CD14-positive monocyte (primary cell): Measurements from ENCODE around the gene EPHA3. TPM values are rescaled to one million over a fixed set of nuclear protein-coding genes. Genes with fewer than 3 reads are reported as not detected.

Source experiments
- DNase-seq, 3 donors: peaks; one replicate each; pipeline ENCODE4 v3.0.0-alpha.2; 2011 to 2022
- H2AFZ ChIP-seq: 2 replicates; pipeline ENCODE4 v1.6.0; 2012; ENCODE audit warnings: mild to moderate bottlenecking, low read depth, low read length, inconsistent platforms; ENCODE audit not compliant: insufficient read depth, poor library complexity, severe bottlenecking
- H3K27ac ChIP-seq, 2 donors: 1 replicate in 1 of 2; 2 replicates in 1 of 2; pipeline ENCODE4 v1.5.1; 2012 to 2013; ENCODE audit warnings: low read length in 2 of 2, control low read depth in 1 of 2, inconsistent platforms in 1 of 2, low read depth in 1 of 2, mild to moderate bottlenecking in 1 of 2
- H3K27me3 ChIP-seq, 2 donors: one replicate each; pipeline versions ENCODE4 v1.6.0 to v1.6.1; 2011 to 2013; ENCODE audit warnings: low read length in 2 of 2; ENCODE audit not compliant: control insufficient read depth in 2 of 2, insufficient read depth in 2 of 2
- H3K36me3 ChIP-seq, 2 donors: replicated peaks in 1 of 2; 1 replicate in 1 of 2; 2 replicates in 1 of 2; pipeline versions ENCODE4 v1.5.1 to v1.6.1; 2012 to 2013; ENCODE audit warnings: low read length in 2 of 2, control low read depth in 1 of 2, inconsistent platforms in 1 of 2, mild to moderate bottlenecking in 1 of 2; ENCODE audit not compliant: insufficient read depth in 2 of 2, control insufficient read depth in 1 of 2
- H3K4me1 ChIP-seq, 2 donors: 1 replicate in 1 of 2; 2 replicates in 1 of 2; pipeline versions ENCODE4 v1.5.1 to v1.6.1; 2012 to 2013; ENCODE audit warnings: low read length in 2 of 2, control low read depth in 1 of 2, inconsistent platforms in 1 of 2, mild to moderate bottlenecking in 1 of 2, moderate library complexity in 1 of 2; ENCODE audit not compliant: insufficient read depth in 2 of 2, control insufficient read depth in 1 of 2
- H3K4me2 ChIP-seq: replicated peaks from 2 replicates; pipeline ENCODE3; 2012; ENCODE audit warnings: low read length, moderate library complexity, mild to moderate bottlenecking; ENCODE audit not compliant: poor library complexity, severe bottlenecking; ENCODE audit errors: extremely low read depth
- H3K4me3 ChIP-seq, 3 experiments: fragments of 200-600 bp in 1 of 3; sonication (generic) in 1 of 3; replicated peaks in 1 of 3; 1 replicate in 2 of 3; 2 replicates in 1 of 3; pipeline ENCODE4 v1.5.1; 2011 to 2013; ENCODE audit warnings: low read length in 3 of 3, mild to moderate bottlenecking in 3 of 3, control low read depth in 2 of 3, low read depth in 2 of 3, inconsistent platforms in 1 of 3, moderate library complexity in 1 of 3
- H3K79me2 ChIP-seq: 2 replicates; pipeline ENCODE4 v1.6.0; 2012; ENCODE audit warnings: mild to moderate bottlenecking, control low read depth, inconsistent platforms, low read length, moderate library complexity; ENCODE audit not compliant: insufficient read depth
- H3K9ac ChIP-seq: 2 replicates; pipeline ENCODE4 v1.6.0; 2017; ENCODE audit warnings: low read length, mild to moderate bottlenecking; ENCODE audit not compliant: insufficient read depth, poor library complexity, severe bottlenecking
- H3K9me3 ChIP-seq, 2 donors: replicated peaks in 1 of 2; 1 replicate in 1 of 2; 2 replicates in 1 of 2; pipeline versions ENCODE4 v1.5.1 to v1.6.1; 2012 to 2013; ENCODE audit warnings: low read length in 2 of 2, control low read depth in 1 of 2; ENCODE audit not compliant: control insufficient read depth in 1 of 2, insufficient read depth in 1 of 2
- H4K20me1 ChIP-seq: 2 replicates; pipeline ENCODE4 v1.6.0; 2012; ENCODE audit warnings: mild to moderate bottlenecking, low read length, control low read depth, moderate library complexity; ENCODE audit not compliant: insufficient read depth
- H3K27ac Mint-ChIP-seq, 7 donors: one replicate each; pipeline ENCODE4 v1.8.0; 2020; ENCODE audit warnings: mild to moderate bottlenecking in 7 of 7, mixed read lengths in 7 of 7, moderate library complexity in 6 of 7, inconsistent platforms in 2 of 7
- H3K27me3 Mint-ChIP-seq, 3 donors: one replicate each; pipeline ENCODE4 v1.8.0; 2021 to 2022; ENCODE audit warnings: low read depth in 3 of 3, mild to moderate bottlenecking in 3 of 3, mixed read lengths in 3 of 3, moderate library complexity in 3 of 3, inconsistent platforms in 1 of 3
- H3K36me3 Mint-ChIP-seq, 2 donors: one replicate each; pipeline ENCODE4 v1.8.0; 2020; ENCODE audit warnings: mixed read lengths in 2 of 2, inconsistent platforms in 1 of 2, mild to moderate bottlenecking in 1 of 2
- H3K4me1 Mint-ChIP-seq: one replicate; pipeline ENCODE4 v1.8.0; 2020; ENCODE audit warnings: mild to moderate bottlenecking, mixed read lengths
- H3K4me3 Mint-ChIP-seq, 2 donors: one replicate each; pipeline ENCODE4 v1.8.0; 2020; ENCODE audit warnings: mild to moderate bottlenecking in 2 of 2, mixed read lengths in 2 of 2, moderate library complexity in 1 of 2
- H3K9me3 Mint-ChIP-seq, 7 donors: one replicate each; pipeline ENCODE4 v1.8.0; 2020 to 2022; ENCODE audit warnings: mixed read lengths in 7 of 7, mild to moderate bottlenecking in 6 of 7, moderate library complexity in 6 of 7, inconsistent platforms in 2 of 7
- WGBS: methylation state at CpG from one replicate; pipeline ENCODE4 v1.1.5; 2013; ENCODE audit warnings: missing lambda C conversion rate; ENCODE audit not compliant: insufficient coverage; 5-methylcytosine and 5-hydroxymethylcytosine counted together
- intact Hi-C, 2 donors: fragments of 100-400 bp; cut with micrococcal nuclease; formaldehyde crosslinking; loops; one replicate each; pipeline versions ENCODE4 v1.15.0 to v1.15.1; 2023
- polyA plus RNA-seq, 3 donors: library from polyadenylated mRNA; depleted of rRNA in 1 of 3; unstranded in 2 of 3; stranded (reverse) in 1 of 3; fragments of 300-500 nt in 2 of 3; fragments of >200 nt in 1 of 3; fragmentation: Illumina TruSeq in 2 of 3; gene quantifications; 1 replicate in 2 of 3; 2 replicates in 1 of 3; pipeline ENCODE4 v1.2.3, GENCODE V29; 2012 to 2021
- TF ChIP-seq, protein P1 (sequence below): fragments of 200-600 bp; IDR thresholded peaks from one replicate; pipeline ENCODE4 v1.8.0; 2022; ENCODE audit warnings: antibody characterized with exemption, mild to moderate bottlenecking

Gene EPHA3
- polyA plus RNA-seq, 3 donors = not detected

DNA sequence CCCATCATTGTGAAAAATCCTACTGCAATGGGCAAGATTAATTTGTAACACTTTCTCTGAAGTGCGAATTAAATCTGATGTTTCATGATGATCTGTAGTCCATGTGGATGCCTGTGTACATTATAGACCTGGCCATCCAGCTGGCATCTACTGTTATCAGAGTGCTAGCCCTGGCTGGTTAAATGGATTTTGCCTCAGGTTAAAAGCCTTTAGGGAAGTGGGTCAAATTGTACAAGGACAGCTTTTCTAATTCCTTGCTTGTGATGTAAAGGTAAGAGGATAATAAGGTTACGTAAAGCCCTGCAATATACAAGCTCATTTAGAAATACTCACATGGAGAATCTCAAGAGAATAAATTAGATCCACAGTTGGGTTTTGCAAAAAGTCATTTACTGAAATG, 138.2 kb downstream of the EPHA3 start:
- H3K27ac ChIP-seq = no peak overlapping the region
- H3K4me3 ChIP-seq = no peak overlapping the region
- 100% methylated on average over 1 of the region's 2 CpGs for WGBS
- Mint-ChIP-seq H3K4me1 (no peaks in the 10 kb centered on the region), H3K27ac (no peak overlapping the region), H3K9me3 (peaks cover 0 to 4% (median 0%) of the 10 kb centered on the region in 7 donors), H3K27me3 (no peaks in the 10 kb centered on the region), H3K4me3 (no peak overlapping the region), H3K36me3 (no peaks in the 10 kb centered on the region)
- no peak overlapping the region for H3K4me2 ChIP-seq
- no peak overlapping the region for H2AFZ ChIP-seq
- H3K36me3 ChIP-seq = no peaks in the 10 kb centered on the region
- no peaks in the 10 kb centered on the region for H3K79me2 ChIP-seq
- TF ChIP-seq, protein P1, sequence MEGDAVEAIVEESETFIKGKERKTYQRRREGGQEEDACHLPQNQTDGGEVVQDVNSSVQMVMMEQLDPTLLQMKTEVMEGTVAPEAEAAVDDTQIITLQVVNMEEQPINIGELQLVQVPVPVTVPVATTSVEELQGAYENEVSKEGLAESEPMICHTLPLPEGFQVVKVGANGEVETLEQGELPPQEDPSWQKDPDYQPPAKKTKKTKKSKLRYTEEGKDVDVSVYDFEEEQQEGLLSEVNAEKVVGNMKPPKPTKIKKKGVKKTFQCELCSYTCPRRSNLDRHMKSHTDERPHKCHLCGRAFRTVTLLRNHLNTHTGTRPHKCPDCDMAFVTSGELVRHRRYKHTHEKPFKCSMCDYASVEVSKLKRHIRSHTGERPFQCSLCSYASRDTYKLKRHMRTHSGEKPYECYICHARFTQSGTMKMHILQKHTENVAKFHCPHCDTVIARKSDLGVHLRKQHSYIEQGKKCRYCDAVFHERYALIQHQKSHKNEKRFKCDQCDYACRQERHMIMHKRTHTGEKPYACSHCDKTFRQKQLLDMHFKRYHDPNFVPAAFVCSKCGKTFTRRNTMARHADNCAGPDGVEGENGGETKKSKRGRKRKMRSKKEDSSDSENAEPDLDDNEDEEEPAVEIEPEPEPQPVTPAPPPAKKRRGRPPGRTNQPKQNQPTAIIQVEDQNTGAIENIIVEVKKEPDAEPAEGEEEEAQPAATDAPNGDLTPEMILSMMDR = no peak
- H3K4me1 ChIP-seq = no peaks in the 10 kb centered on the region
- H3K9ac ChIP-seq = no peak overlapping the region
- intact Hi-C loops = no loop called here
- no peaks in the 10 kb centered on the region for H3K27me3 ChIP-seq
- no peaks in the 10 kb centered on the region for H4K20me1 ChIP-seq
- no peaks in the 10 kb centered on the region for H3K9me3 ChIP-seq
- DNase-seq = no peak

DNA sequence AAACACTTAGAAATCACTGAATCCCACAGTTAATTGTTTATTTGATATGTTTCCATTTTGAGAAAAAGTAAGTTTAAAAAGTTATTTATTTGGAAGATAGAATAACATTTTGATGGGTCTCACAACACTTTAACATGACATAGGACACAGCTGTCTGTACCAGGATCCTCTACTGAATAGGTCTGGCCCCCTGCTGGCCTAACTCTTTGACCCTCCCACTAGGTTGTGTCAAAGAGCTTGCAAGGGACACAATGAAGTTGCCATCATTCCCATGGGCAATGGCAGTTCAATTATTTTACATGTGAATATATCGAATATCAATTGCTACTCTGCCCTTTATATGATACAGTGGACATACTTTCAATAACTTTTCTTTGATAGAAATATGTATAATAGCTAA, 138.9 kb downstream of the EPHA3 start:
- Histone ChIP-seq H3K4me3 (no peak overlapping the region), H3K79me2 (no peaks in the 10 kb centered on the region), H3K4me2 (no peak overlapping the region), H2AFZ (no peak overlapping the region), H3K36me3 (no peaks in the 10 kb centered on the region), H4K20me1 (no peaks in the 10 kb centered on the region), H3K27me3 (no peaks in the 10 kb centered on the region), H3K9me3 (no peaks in the 10 kb centered on the region), H3K27ac (no peak overlapping the region), H3K4me1 (no peaks in the 10 kb centered on the region), H3K9ac (no peak overlapping the region)
- TF ChIP-seq, protein P1 = no peak
- Mint-ChIP-seq H3K36me3 (no peaks in the 10 kb centered on the region), H3K4me1 (no peaks in the 10 kb centered on the region), H3K4me3 (no peak overlapping the region), H3K9me3 (peaks cover 0 to 4% (median 0%) of the 10 kb centered on the region in 7 donors), H3K27me3 (no peaks in the 10 kb centered on the region), H3K27ac (no peak overlapping the region)
- no CpG with 5 or more reads among the region's 1 CpG for WGBS
- DNase-seq = no peak
- intact Hi-C loops = no loop called here
